ENCODE measurements around the gene CMSS1. TPM values are rescaled to one million over a fixed set of nuclear protein-coding genes. Genes with fewer than 3 reads are reported as not detected.

Gene CMSS1
- total and polyA plus RNA-seq, 12 donors, result 16.2 to 75.6 (median 33.0) TPM

GRCh38 chr3:99962703-99963102, 145.0 kb downstream of the CMSS1 start:
- no peak overlapping the region for H3K4me3 ChIP-seq
- intact Hi-C loops (cut with DNase I), result no loop called here
- no peak for DNase-seq
- no peaks in the 10 kb centered on the region for H3K36me3 ChIP-seq (replicated peaks in 1 of 2)
- TF ChIP-seq POLR2A (IDR thresholded peaks at IDR 0.05), result no peak
- TF ChIP-seq CTCF (IDR thresholded peaks at IDR 0.05), result no peak
- no peaks in the 10 kb centered on the region for H3K27me3 ChIP-seq
- H3K27ac ChIP-seq, result no peak overlapping the region
- WGBS, 4 donors, result 92 to 94% (median 93%) methylated on average over 2 of the region's 2 CpGs
- H3K9me3 ChIP-seq (replicated peaks in 1 of 3), result no peaks in the 10 kb centered on the region
- H3K4me1 ChIP-seq (replicated peaks in 1 of 2), result peaks cover 0 to 6% of the 10 kb centered on the region in 2 donors

- H3K27me3 ChIP-seq, result no peaks in the 10 kb centered on the region
- peak in 4 of 7 donors; percentile 28 to 39 (median 30) for DNase-seq
- WGBS, 4 donors, result 57 to 80% (median 67%) methylated on average over 1 of the region's 1 CpG
- no peaks in the 10 kb centered on the region for H3K9me3 ChIP-seq (replicated peaks in 1 of 3)
- no peaks in the 10 kb centered on the region for H3K36me3 ChIP-seq (replicated peaks in 1 of 2)
- H3K27ac ChIP-seq, result no peak overlapping the region
- no peak overlapping the region for H3K4me3 ChIP-seq
- H3K4me1 ChIP-seq (replicated peaks in 1 of 2), result peaks cover 0 to 6% of the 10 kb centered on the region in 2 donors
- TF ChIP-seq POLR2A (IDR thresholded peaks at IDR 0.05) (no peak), CTCF (IDR thresholded peaks at IDR 0.05) (no peak)
- intact Hi-C loops (cut with DNase I), result no loop called here
Observed at GRCh38 chr3:99965077-99965476, 147.4 kb downstream of the CMSS1 start.

- H3K9me3 ChIP-seq (replicated peaks in 1 of 3), result no peaks in the 10 kb centered on the region
- no peak overlapping the region for H3K4me3 ChIP-seq
- H3K36me3 ChIP-seq (replicated peaks in 1 of 2), result no peaks in the 10 kb centered on the region
- no peak overlapping the region for H3K27ac ChIP-seq
- H3K27me3 ChIP-seq, result no peaks in the 10 kb centered on the region
- no peak for TF ChIP-seq POLR2A (IDR thresholded peaks at IDR 0.05)
- TF ChIP-seq CTCF (IDR thresholded peaks at IDR 0.05), result no peak
- DNase-seq, result no peak
- H3K4me1 ChIP-seq (replicated peaks in 1 of 2), result no peaks in the 10 kb centered on the region
- 88 to 100% (median 95%) methylated on average over 3 of the region's 3 CpGs for WGBS, 4 donors
- intact Hi-C loops (cut with DNase I), result no loop called here
Observed at GRCh38 chr3:99965681-99966408, 148.2 kb downstream of the CMSS1 start.

GRCh38 chr3:99966662-99967416, 149.2 kb downstream of the CMSS1 start:
- TF ChIP-seq CTCF (IDR thresholded peaks at IDR 0.05), result no peak
- TF ChIP-seq POLR2A (IDR thresholded peaks at IDR 0.05), result no peak
- no peak for DNase-seq
- intact Hi-C loops (cut with DNase I), result no loop called here

More at GRCh38 chr3:99966662-99967416, 149.2 kb downstream of the CMSS1 start:
- Histone ChIP-seq H3K4me1 (replicated peaks in 1 of 2) (no peaks in the 10 kb centered on the region), H3K27ac (no peak overlapping the region), H3K27me3 (no peaks in the 10 kb centered on the region), H3K36me3 (replicated peaks in 1 of 2) (no peaks in the 10 kb centered on the region), H3K4me3 (no peak overlapping the region), H3K9me3 (replicated peaks in 1 of 3) (no peaks in the 10 kb centered on the region)
- 89 to 95% (median 93%) methylated on average over 7 of the region's 7 CpGs for whole genome bisulfite sequencing, 4 donors

Measured in adrenal gland (tissue), 12 donors.